B cell (primary cell): ENCODE measurements around the gene KLHL22. TPM values are rescaled to one million over a fixed set of nuclear protein-coding genes. Genes with fewer than 3 reads are reported as not detected.
A peak's percentile ranks its signal among the peaks of the same experiment; 100 is the strongest.

Source experiments
- ATAC-seq: fragments of 200-7000 bp; cut with Tn5 transposase; one replicate; pipeline ENCODE4 v1.10.0; 2021; ENCODE audit warnings: low read depth, mild to moderate bottlenecking, moderate number of reproducible peaks, moderate library complexity
- CTCF ChIA-PET: fragments of 350-600 bp; sonication (Branson Sonifier 250); formaldehyde crosslinking; loops from one replicate; lab custom pipeline; 2021; ENCODE audit warnings: antibody characterized with exemption, inconsistent platforms; lab: Charles Lee
- POLR2A ChIA-PET: fragments of 350-600 bp; sonication (Branson Sonifier 250); formaldehyde crosslinking; loops from one replicate; lab custom pipeline; 2021; ENCODE audit warnings: antibody characterized with exemption; lab: Charles Lee
- DNase-seq: peaks from one replicate; pipeline ENCODE4 v3.0.0; 2013
- H2AFZ ChIP-seq: 2 replicates; pipeline ENCODE4 v1.6.1; 2012; ENCODE audit warnings: mild to moderate bottlenecking, low read depth, low read length; ENCODE audit not compliant: insufficient read depth, poor library complexity, severe bottlenecking
- H3K27ac ChIP-seq, 2 donors: 1 replicate in 1 of 2; 2 replicates in 1 of 2; pipeline ENCODE4 v1.5.1; 2012 to 2013; ENCODE audit warnings: low read length in 2 of 2, mild to moderate bottlenecking in 2 of 2, moderate library complexity in 1 of 2
- H3K27me3 ChIP-seq, 4 experiments: fragments of 200-600 bp in 1 of 4; sonication (generic) in 1 of 4; replicated peaks in 1 of 4; 1 replicate in 2 of 4; 2 replicates in 2 of 4; pipeline versions ENCODE4 v1.6.1 to v1.7.0; 2013 to 2016; ENCODE audit warnings: low read length in 3 of 4, mild to moderate bottlenecking in 2 of 4, mixed read lengths in 1 of 4, moderate library complexity in 1 of 4; ENCODE audit not compliant: insufficient read depth in 4 of 4, control insufficient read depth in 3 of 4; ENCODE audit errors: control extremely low read depth in 1 of 4
- H3K36me3 ChIP-seq, 2 experiments: replicated peaks in 1 of 2; 1 replicate in 1 of 2; 2 replicates in 1 of 2; pipeline versions ENCODE4 v1.6.1 to v1.7.1; 2013; ENCODE audit warnings: low read length in 1 of 2; ENCODE audit not compliant: insufficient read depth in 2 of 2, control insufficient read depth in 1 of 2; ENCODE audit errors: control extremely low read depth in 1 of 2, extremely low read depth in 1 of 2
- H3K4me1 ChIP-seq, 2 donors: fragments of 200-600 bp in 1 of 2; sonication (generic) in 1 of 2; 1 replicate in 1 of 2; 2 replicates in 1 of 2; pipeline versions ENCODE4 v1.5.1 to v1.6.1; 2013 to 2017; ENCODE audit warnings: low read length in 2 of 2; ENCODE audit not compliant: control insufficient read depth in 2 of 2, insufficient read depth in 2 of 2
- H3K4me2 ChIP-seq: replicated peaks from 2 replicates; pipeline ENCODE3; 2012; ENCODE audit warnings: mild to moderate bottlenecking, low read depth, low read length; ENCODE audit not compliant: poor library complexity, severe bottlenecking
- H3K4me3 ChIP-seq, 5 experiments: fragments of 200-600 bp in 1 of 5; sonication (generic) in 1 of 5; 1 replicate in 3 of 5; 2 replicates in 2 of 5; pipeline versions ENCODE4 v1.5.1 to v1.7.0; 2011 to 2016; ENCODE audit warnings: low read length in 4 of 5, mild to moderate bottlenecking in 4 of 5, low read depth in 2 of 5, control low read depth in 1 of 5, moderate library complexity in 1 of 5; ENCODE audit not compliant: insufficient read depth in 1 of 5; ENCODE audit errors: control extremely low read depth in 1 of 5, extremely low read depth in 1 of 5
- H3K79me2 ChIP-seq: fragments of 200-600 bp; sonication (generic); one replicate; pipeline ENCODE4 v1.6.0; 2016; ENCODE audit warnings: low read length; ENCODE audit not compliant: control insufficient read depth, insufficient read depth
- H3K9ac ChIP-seq: fragments of 200-600 bp; sonication (generic); 2 replicates; pipeline ENCODE4 v1.6.1; 2017; ENCODE audit warnings: mild to moderate bottlenecking, low read length, moderate library complexity
- H3K9me3 ChIP-seq, 3 donors: one replicate each; pipeline versions ENCODE4 v1.6.1 to v1.7.1; 2013; ENCODE audit warnings: low read length in 2 of 3; ENCODE audit not compliant: control insufficient read depth in 2 of 3, insufficient read depth in 1 of 3; ENCODE audit errors: control extremely low read depth in 1 of 3
- H4K20me1 ChIP-seq: 2 replicates; pipeline ENCODE4 v1.6.0; 2012; ENCODE audit warnings: mild to moderate bottlenecking, low read length; ENCODE audit not compliant: insufficient read depth, control insufficient read depth, poor library complexity, severe bottlenecking
- H3K27ac Mint-ChIP-seq: one replicate; pipeline ENCODE4 v1.8.0; 2021; ENCODE audit warnings: mixed read lengths
- H3K27me3 Mint-ChIP-seq: one replicate; pipeline ENCODE4 v1.8.0; 2021; ENCODE audit warnings: mixed read lengths
- H3K4me1 Mint-ChIP-seq: one replicate; pipeline ENCODE4 v1.8.0; 2021; ENCODE audit warnings: mixed read lengths
- H3K4me3 Mint-ChIP-seq: one replicate; pipeline ENCODE4 v1.8.0; 2021; ENCODE audit warnings: mixed read lengths
- H3K9me3 Mint-ChIP-seq: one replicate; pipeline ENCODE4 v1.8.0; 2022; ENCODE audit warnings: mixed read lengths; ENCODE audit not compliant: insufficient read depth
- EZH2 ChIP-seq: IDR thresholded peaks from 2 replicates; pipeline ENCODE4 v1.6.1; 2012; ENCODE audit warnings: borderline replicate concordance, low read depth, mild to moderate bottlenecking, moderate library complexity, low read length; ENCODE audit not compliant: insufficient read depth, poor library complexity, severe bottlenecking
- WGBS: methylation state at CpG from one replicate; pipeline ENCODE4 v1.1.5; 2013; ENCODE audit warnings: missing lambda C conversion rate; ENCODE audit not compliant: insufficient coverage; 5-methylcytosine and 5-hydroxymethylcytosine counted together
- intact Hi-C: fragments of 100-400 bp; cut with micrococcal nuclease; formaldehyde crosslinking; loops from one replicate; pipeline ENCODE4 v1.10.0; 2022
- polyA plus RNA-seq: library from polyadenylated mRNA; depleted of rRNA; stranded (reverse); fragments of >200 nt; gene quantifications from 2 replicates; pipeline ENCODE4 v1.2.3, GENCODE V29; 2012
- total RNA-seq, 2 donors: library from RNA; stranded (reverse); fragments of 120-200 nt in 1 of 2; gene quantifications; 1 replicate in 1 of 2; 2 replicates in 1 of 2; pipeline versions ENCODE4 v1.2.3 to v1.2.4, GENCODE V29; 2013 to 2022
- TF ChIP-seq, protein P1 (sequence below): fragments of 200-600 bp; IDR thresholded peaks from one replicate; pipeline ENCODE4 v1.8.0; 2022; ENCODE audit warnings: antibody characterized with exemption, mild to moderate bottlenecking

The KLHL22 gene
- total and polyA plus RNA-seq, 2 donors (not counting 1 experiment from before 2014, with no cell fraction given), result 37.0 to 45.6 TPM

GRCh38 chr22:20469110-20469868 lies 26.3 kb downstream of the KLHL22 start:
- CTCF ChIA-PET, result interaction anchor here (0.6 to 2.0 kb wide), 6 partner anchors 9 to 52 kb away, joined by 3 to 13 read pairs (median 6); no protein-coding TSS in a partner anchor
- Histone ChIP-seq H3K4me3 (no peak overlapping the region), H4K20me1 (no peaks in the 10 kb centered on the region), H3K79me2 (no peaks in the 10 kb centered on the region), H3K36me3 (peaks cover 0 to 34% of the 10 kb centered on the region in 2 experiments), H3K4me2 (no peak overlapping the region), H3K4me1 (peaks cover 15% of the 10 kb centered on the region in 2 donors), H3K27ac (no peak overlapping the region), H3K27me3 (no peaks in the 10 kb centered on the region), H3K9me3 (peaks cover 0 to 10% (median 0%) of the 10 kb centered on the region in 3 donors), H3K9ac (no peak overlapping the region), H2AFZ (no peak overlapping the region)
- Mint-ChIP-seq H3K27ac (peak overlapping the region; percentile 34), H3K9me3 (no peaks in the 10 kb centered on the region), H3K4me1 (peaks cover 25% of the 10 kb centered on the region), H3K4me3 (no peak overlapping the region), H3K27me3 (no peaks in the 10 kb centered on the region)
- DNase-seq (no peak), ATAC-seq (no peak)
- TF ChIP-seq, protein P1, sequence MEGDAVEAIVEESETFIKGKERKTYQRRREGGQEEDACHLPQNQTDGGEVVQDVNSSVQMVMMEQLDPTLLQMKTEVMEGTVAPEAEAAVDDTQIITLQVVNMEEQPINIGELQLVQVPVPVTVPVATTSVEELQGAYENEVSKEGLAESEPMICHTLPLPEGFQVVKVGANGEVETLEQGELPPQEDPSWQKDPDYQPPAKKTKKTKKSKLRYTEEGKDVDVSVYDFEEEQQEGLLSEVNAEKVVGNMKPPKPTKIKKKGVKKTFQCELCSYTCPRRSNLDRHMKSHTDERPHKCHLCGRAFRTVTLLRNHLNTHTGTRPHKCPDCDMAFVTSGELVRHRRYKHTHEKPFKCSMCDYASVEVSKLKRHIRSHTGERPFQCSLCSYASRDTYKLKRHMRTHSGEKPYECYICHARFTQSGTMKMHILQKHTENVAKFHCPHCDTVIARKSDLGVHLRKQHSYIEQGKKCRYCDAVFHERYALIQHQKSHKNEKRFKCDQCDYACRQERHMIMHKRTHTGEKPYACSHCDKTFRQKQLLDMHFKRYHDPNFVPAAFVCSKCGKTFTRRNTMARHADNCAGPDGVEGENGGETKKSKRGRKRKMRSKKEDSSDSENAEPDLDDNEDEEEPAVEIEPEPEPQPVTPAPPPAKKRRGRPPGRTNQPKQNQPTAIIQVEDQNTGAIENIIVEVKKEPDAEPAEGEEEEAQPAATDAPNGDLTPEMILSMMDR, result no peak
- no peak for TF ChIP-seq EZH2
- POLR2A ChIA-PET, result interaction anchor here (0.7 kb wide), 1 partner anchor 12 kb away, joined by 3 read pairs; no protein-coding TSS in a partner anchor
- intact Hi-C loops, result no loop called here
- WGBS, result 88% methylated on average over 5 of the region's 6 CpGs
